Dedifferentiated amniotic fluid mesenchymal stem cell (primary cell): ENCODE results near the gene NNT.
"Not testable (repeated sequence)": the region's sequence is repeated elsewhere in the genome, so short reads cannot be mapped to it uniquely, and the experiment has no call there.

Experiments used
- DNase-seq: peaks from one replicate; pipeline ENCODE4 v3.0.0-alpha.2; 2016; ENCODE audit errors: extremely low spot score

NNT gene

DNA sequence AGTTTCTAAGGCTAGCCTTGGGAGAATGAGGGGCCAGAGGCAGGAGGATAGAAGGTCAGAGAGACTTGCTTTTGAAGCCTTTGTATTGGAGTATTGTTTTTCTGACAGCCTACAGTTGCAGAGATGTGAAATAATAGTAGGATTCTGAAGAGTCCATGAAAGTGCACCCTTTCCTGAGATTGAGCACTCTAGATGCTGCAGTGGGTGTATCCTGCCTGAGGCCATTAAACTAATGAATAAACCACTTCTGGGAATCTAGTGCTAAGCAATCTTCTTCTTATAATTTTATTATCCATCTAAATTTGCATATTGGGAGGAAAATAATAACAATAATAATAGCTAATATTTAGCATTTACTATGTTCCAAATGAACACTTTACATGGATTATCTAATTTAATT is 19.3 kb upstream of the NNT start:
- no peak for DNase-seq

DNA sequence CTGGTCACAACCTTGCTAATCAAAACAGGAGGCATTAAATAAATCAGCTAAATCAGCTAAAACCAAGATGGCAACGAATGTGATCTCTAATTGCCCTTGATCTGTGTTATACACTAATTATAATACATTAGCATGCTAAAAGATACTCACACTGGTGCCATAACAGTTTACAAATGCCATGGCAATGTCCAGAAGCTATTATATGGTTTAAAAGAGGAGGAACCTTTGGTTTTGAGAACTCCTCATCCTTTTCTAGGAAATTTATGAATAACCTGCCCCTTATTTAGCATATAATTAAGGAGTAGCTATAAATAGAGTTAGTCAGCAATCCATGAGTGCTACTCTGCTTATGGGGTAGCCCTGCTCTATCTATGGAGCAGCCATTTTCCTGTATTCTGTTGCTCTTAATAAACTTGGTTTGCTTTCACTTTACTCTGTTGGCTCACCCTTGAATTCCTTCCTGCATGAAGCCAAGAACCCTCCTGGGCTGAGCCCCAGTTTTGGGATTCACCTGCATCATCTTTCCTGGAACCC is 18.7 kb upstream of the NNT start:
- no peak for DNase-seq

- no peak for DNase-seq
Observed at GRCh38 chr5:43588842-43589241, 14.1 kb upstream of the NNT start.

DNA sequence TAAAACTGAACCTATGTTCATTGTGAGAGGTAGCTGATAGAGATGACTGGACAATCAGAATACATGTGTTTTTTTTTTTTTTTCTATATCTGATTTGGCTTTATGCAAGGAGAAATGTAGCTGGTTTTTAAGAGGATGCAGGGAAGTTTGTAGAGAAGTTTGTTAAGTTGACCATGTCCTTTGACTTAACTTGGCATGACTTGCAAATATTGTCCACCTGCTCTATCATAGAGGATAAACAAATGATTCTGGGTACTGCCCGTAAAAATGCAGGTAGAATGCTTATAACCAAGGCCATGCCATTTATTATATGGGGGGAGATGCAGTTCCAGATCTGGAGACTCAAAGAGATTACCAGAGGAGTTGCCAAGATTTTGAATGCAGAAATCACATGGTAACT is 13.7 kb upstream of the NNT start:
- no peak for DNase-seq

DNA sequence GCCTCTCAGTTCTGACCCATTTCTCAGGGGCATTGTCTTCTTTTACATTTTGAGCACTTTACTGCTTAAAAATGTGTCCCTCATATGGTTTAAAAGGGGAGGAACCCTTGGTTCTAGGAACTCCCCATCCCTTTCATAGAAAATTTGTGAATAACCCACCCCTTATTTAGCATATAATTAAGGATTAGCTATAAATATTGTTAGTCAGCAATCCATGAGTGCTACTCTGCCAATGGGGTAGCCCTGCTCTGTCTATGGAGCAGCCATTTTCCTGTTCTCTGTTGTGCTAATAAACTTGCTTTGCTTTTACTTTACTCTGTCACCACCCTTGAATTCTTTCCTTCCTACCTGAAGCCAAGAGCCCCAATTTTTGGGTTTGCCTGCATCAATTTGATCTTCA is 12.3 kb upstream of the NNT start:
- no peak for DNase-seq

GRCh38 chr5:43592363-43592762 is 10.6 kb upstream of the NNT start:
- no peak for DNase-seq

GRCh38 chr5:43598927-43599326 is 4.1 kb upstream of the NNT start:
- DNase-seq: not testable (repeated sequence)

DNA sequence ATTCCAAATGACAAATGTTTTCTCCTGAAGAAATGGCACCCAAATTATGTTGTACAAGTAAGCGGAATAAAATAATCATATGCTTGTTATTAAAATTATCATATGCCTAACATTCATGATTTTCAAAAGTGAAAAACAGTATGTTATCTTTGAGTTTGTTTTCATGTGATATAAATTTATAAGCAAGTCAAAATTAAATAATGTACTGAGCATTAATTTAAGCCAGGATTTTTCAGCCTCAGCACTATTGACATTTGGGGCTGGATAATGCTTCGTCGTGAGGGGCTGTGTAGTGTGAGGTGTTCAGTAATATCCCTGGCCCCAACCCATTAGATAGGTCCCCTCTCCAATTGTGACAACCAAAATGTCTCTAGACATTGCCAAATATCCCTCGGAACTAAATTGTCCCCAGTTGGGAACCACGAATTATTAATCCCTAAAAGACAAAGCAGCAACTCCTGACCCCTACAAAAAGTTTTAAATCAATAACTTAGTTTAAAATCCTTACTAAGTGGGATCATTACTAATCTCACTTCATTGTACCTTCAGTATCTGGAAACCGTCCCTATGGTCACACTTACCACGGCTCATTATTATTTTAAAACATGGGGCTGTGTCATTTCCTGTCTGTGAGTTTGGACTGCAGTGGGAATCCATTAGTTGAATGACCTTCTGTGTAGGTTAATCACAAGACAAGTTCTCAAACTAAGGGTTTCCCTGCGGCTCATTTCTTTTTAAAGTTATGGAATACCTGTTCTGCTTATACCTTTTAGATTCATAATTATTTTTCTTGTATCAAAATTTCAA is 1.3 kb upstream of the NNT start:
- no peak for DNase-seq

- DNase-seq: no peak
Observed at GRCh38 chr5:43603344-43604217, 601 bp downstream of the NNT start.

- DNase-seq: no peak
Observed at GRCh38 chr5:43604699-43605098, 1.7 kb downstream of the NNT start.

DNA sequence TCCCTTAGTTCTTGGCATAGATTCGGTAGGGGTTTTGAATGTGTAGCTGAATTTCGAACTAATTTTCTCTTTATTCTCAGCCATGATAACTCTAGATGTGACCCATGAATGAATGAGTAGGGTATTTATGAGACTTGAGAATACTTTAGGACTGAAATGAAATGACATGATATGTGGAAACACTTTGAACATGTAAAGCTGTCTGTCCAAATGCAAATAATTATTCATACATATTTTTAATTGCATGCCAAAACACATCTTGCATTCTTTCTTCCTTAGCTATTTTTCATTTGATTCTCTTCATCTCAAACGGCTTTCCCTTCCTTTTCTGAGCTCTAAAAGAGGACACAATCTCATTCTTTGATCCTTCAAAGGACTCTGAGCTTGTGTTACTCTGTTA is 3.4 kb downstream of the NNT start:
- no peak for DNase-seq

- DNase-seq: no peak
Observed at GRCh38 chr5:43608406-43608805, 5.4 kb downstream of the NNT start.

DNA sequence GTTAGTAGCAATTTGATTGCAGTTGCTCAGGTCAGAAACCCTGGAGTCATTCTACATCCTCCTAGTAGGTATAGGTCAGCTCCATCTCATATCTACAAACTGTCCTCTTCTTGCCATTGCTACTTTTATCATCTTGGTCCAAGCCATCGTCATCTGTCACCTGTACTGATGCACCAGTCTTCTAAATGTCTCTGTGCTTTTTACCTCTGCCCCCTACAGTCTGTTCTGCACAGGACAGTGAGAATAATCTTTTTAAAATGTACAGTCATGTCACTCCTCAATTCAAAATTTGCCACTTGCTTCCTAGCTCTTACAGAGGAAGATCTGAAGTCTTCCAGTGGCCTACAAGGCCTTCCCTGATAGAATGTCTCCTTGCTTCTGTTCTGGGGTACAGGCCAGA is 6.8 kb downstream of the NNT start:
- no peak for DNase-seq

DNA sequence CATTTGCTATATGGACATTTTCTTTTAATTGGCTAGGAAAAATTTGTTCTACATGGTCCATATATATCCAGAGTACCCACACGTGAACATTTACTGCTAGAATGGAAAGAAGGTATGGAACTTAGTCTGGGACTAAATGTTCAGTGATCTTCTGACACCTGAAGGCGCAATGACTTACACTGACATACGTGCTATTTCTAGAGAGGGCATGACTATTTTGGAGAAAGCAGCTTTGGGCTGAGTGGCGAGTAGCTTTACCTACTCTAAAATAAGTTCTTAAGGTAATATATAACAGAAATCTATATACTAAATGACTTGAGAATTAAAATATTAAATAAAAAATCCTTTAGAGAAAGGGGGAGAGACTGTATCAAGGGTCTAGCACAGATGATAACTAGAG is 10.4 kb downstream of the NNT start:
- DNase-seq: no peak

GRCh38 chr5:43615445-43616184 is 12.6 kb downstream of the NNT start:
- DNase-seq: no peak

DNA sequence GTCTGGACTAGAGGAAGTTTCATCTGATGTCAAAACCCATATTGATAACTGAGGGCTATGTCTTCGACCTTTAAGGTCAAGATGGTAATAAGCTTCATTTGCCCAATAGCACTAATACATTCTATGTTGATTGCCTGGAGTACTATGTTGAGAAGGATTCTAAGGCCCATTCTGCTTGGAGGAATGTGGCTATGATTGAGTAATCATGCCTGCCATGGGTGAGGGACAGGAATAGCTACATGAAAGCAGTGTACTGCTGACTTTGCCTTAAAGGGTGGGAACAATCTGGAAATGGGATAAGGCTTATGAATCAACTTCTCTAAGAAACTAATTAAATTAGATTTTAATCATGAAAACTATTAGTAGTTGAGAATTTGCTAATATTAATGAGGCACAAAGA is 13.6 kb downstream of the NNT start:
- DNase-seq: no peak

GRCh38 chr5:43619380-43619779 is 16.4 kb downstream of the NNT start:
- DNase-seq: no peak

DNA sequence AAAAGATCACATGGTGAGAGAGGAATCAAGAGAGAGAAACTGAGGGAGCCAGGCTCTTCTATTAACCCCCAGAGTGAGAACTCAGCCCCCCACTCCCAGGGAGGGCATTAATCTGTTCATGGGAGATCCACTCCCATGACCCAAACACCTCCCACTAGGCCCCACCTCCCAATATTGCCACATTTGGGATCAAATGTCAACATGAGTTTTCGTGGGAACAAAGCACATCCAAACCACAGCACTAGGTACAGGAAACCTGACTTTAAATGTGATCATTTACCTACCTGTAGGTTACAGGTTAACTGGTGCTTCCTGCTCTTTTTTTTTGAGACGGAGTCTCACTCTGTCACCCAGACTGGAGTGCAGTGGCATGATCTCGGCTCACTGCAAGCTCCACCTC is 16.9 kb downstream of the NNT start:
- DNase-seq: no peak

DNA sequence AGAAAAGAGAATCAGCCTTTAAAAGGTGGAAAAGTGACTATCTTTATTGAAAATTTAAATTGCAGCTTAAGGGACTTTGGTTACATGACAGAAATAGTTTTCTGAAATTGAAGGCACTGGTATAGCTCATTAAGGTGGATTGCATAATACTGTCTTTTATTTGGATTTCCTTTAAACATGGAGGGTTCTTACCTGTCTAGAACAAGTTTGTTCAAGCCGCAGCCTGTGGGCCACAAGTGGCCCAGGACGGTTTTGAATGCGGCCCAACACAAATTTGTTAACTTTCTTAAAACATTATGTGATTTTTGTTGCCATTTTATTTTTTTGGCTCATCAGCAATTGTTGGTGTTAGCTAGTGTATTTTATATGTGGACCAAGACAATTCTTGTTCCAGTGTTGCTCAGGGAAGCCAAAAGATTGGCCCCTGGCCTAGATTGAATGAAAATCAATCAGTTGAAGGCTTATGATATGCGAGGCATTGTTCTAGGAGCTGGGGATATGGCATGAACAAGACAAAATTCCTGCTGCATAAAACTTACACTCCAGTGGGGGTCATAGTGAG is 18.0 kb downstream of the NNT start:
- no peak for DNase-seq

GRCh38 chr5:43622074-43622473 is 19.1 kb downstream of the NNT start:
- DNase-seq: no peak

GRCh38 chr5:43623048-43623680 is 20.2 kb downstream of the NNT start:
- DNase-seq: no peak
